AG10803 (cell line): Measurements from ENCODE around the gene COX18.

Source experiments
- DNase-seq: peaks from one replicate; pipeline ENCODE4 v3.0.0; 2010; ENCODE audit warnings: low read depth
- H3K4me3 ChIP-seq: 2 replicates; pipeline ENCODE4 v1.5.1; 2011; ENCODE audit warnings: mild to moderate bottlenecking, low read length, control low read depth
- CTCF ChIP-seq: conservative IDR thresholded peaks from 2 replicates; pipeline ENCODE4 v1.5.1; 2011; ENCODE audit warnings: mild to moderate bottlenecking, low read length, control low read depth, inconsistent platforms

The COX18 gene

GRCh38 chr4:73010789-73011628 lies 58.5 kb downstream of the COX18 start:
- no peak for DNase-seq
- no peak for TF ChIP-seq CTCF
- no peak overlapping the region for H3K4me3 ChIP-seq

DNA sequence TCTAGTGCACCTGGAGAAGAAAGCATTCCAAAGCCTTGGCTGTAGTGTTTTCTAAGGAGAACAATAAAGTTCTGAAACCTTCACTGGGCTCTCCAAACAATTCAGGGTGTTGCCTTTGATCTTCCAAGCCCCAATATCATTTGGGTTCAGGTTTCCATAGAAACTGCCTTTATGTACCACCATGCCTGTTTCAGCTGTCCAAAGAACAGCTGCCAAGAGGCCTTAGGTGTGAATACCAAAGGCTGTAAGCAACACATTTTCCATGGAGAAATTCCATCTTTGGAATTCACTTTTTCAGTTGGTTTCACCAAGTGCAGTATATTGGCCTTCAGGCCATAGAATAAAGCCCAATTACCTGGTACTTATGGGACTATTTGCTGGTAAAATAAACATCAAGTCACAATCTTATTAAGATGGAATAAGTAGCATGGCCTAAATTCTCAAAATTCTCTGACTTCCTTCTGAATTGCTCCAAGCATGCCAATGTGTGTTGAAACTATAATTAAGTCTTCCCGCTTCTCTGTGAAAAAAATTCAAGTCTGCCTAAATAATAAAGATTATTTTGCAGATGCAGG lies 61.9 kb downstream of the COX18 start:
- no peak for TF ChIP-seq CTCF

GRCh38 chr4:73006286-73006990 lies 63.1 kb downstream of the COX18 start:
- TF ChIP-seq CTCF, result no peak
- DNase-seq, result no peak
- H3K4me3 ChIP-seq, result no peak overlapping the region

More for the DNA sequence above, 61.9 kb downstream of the COX18 start:
- H3K4me3 ChIP-seq, result no peak overlapping the region
- DNase-seq, result peak; percentile 16

GRCh38 chr4:73005514-73005913 lies 64.0 kb downstream of the COX18 start:
- no peak overlapping the region for H3K4me3 ChIP-seq
- DNase-seq, result no peak
- TF ChIP-seq CTCF, result no peak
